ENCODE results near the gene TSPAN12.

TSPAN12 gene

GRCh38 chr7:120874722-120875121 is 16.8 kb upstream of the TSPAN12 start:
- H3K4me3 ChIP-seq, result no peak overlapping the region
- H3K36me3 ChIP-seq, result no peaks in the 10 kb centered on the region
- no peaks in the 10 kb centered on the region for H3K27me3 ChIP-seq
- intact Hi-C loops (cut with DNase I; ENCODE audit: low total_unique reads), result no loop called here
- no peak for TF ChIP-seq CTCF (IDR thresholded peaks at IDR 0.05)
- no peaks in the 10 kb centered on the region for H3K9me3 ChIP-seq
- DNase-seq, result no peak
- no peak overlapping the region for H3K27ac ChIP-seq
- H3K4me1 ChIP-seq, result no peaks in the 10 kb centered on the region

- TF ChIP-seq CTCF (IDR thresholded peaks at IDR 0.05), result no peak
- no peaks in the 10 kb centered on the region for H3K27me3 ChIP-seq
- DNase-seq, result no peak
- H3K27ac ChIP-seq, result no peak overlapping the region
- intact Hi-C loops (cut with DNase I; ENCODE audit: low total_unique reads), result no loop called here
- H3K4me1 ChIP-seq, result no peaks in the 10 kb centered on the region
- no peaks in the 10 kb centered on the region for H3K9me3 ChIP-seq
- H3K36me3 ChIP-seq, result no peaks in the 10 kb centered on the region
- H3K4me3 ChIP-seq, result no peak overlapping the region
These were observed 16.1 kb upstream of the TSPAN12 start for GRCh38 chr7:120874016-120874415.

DNA sequence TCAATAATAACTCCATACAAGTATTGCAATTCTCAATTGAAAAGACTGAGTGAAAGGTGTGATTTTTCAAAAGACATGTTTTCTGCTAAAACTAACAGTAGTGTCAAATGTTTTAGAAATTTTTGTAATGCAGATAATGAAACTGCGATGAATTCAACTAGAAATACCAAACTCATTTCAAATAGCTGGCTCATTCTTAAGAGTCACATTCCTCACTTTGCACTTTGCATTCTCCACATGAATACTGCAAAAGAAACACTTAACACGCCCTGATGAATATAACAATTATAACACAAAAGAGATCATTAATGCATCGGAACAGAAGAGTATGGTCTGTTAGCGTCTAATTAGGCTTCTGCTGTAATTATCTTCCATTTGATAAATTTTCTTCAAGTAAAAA is 15.5 kb upstream of the TSPAN12 start:
- no peaks in the 10 kb centered on the region for H3K4me1 ChIP-seq
- no peak overlapping the region for H3K4me3 ChIP-seq
- no peaks in the 10 kb centered on the region for H3K36me3 ChIP-seq
- TF ChIP-seq CTCF (IDR thresholded peaks at IDR 0.05), result no peak
- H3K9me3 ChIP-seq, result no peaks in the 10 kb centered on the region
- no peak overlapping the region for H3K27ac ChIP-seq
- intact Hi-C loops (cut with DNase I; ENCODE audit: low total_unique reads), result no loop called here
- DNase-seq, result no peak
- H3K27me3 ChIP-seq, result no peaks in the 10 kb centered on the region

DNA sequence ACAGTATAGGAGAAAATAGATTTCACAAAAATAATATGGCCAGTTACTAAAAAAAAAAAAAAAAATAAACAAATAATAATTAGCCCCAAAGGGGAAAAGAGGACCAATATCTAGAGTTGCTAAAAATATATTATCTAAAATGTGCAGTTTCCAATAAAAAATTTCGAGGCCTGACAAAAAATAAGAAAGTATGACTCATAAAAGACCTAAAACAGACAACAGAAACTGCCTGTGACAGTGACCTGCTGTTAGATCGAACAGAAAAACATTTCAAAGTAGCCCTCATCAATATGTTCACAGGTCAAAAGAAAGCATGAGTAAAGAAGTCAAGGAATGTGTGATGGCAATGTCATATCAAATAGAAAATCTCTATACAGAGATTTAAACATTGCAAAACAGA is 11.8 kb upstream of the TSPAN12 start:
- intact Hi-C loops (cut with DNase I; ENCODE audit: low total_unique reads), result loop anchor here (10.0 kb wide), 1 partner anchor 55 kb away; no protein-coding TSS in a partner anchor
- no peaks in the 10 kb centered on the region for H3K9me3 ChIP-seq
- peaks cover 0 to 15% (median 7%) of the 10 kb centered on the region in 4 donors for H3K4me1 ChIP-seq
- no peak for TF ChIP-seq CTCF (IDR thresholded peaks at IDR 0.05)
- H3K27me3 ChIP-seq, result no peaks in the 10 kb centered on the region
- H3K36me3 ChIP-seq, result no peaks in the 10 kb centered on the region
- no peak overlapping the region for H3K27ac ChIP-seq
- DNase-seq, result no peak
- H3K4me3 ChIP-seq, result no peak overlapping the region

DNA sequence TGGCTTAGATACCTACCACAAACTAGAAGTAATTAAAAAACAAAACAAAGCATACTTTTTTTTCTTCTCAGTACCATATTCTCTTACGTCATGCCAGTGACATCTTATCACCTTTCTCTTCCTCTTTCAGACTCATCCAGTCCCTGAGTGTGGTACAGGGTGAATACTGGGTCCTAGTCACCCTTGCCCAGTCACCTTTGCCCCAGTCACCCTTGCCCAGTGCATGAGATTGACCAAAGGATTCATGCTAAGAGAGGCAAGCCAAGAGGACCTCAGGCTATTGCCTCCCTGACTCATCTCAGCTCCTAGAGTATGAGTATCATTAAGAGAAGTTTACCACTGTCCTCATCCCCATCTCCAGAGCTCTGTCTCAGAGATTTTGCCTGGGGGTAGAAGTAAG is 10.0 kb upstream of the TSPAN12 start:
- TF ChIP-seq CTCF (IDR thresholded peaks at IDR 0.05), result no peak
- H3K27ac ChIP-seq, result no peak overlapping the region
- no peaks in the 10 kb centered on the region for H3K27me3 ChIP-seq
- intact Hi-C loops (cut with DNase I; ENCODE audit: low total_unique reads), result loop anchor here (10.0 kb wide), 1 partner anchor 57 kb away; no protein-coding TSS in a partner anchor
- DNase-seq, result no peak
- peaks cover 0 to 19% (median 7%) of the 10 kb centered on the region in 4 donors for H3K4me1 ChIP-seq
- H3K9me3 ChIP-seq, result no peaks in the 10 kb centered on the region
- H3K4me3 ChIP-seq, result no peak overlapping the region
- no peaks in the 10 kb centered on the region for H3K36me3 ChIP-seq

Data from tibial artery (tissue), 4 donors.